ENCODE results near the gene TRIM73. TPM values are rescaled to one million over a fixed set of nuclear protein-coding genes. Genes with fewer than 3 reads are reported as not detected.

Gene TRIM73
- total RNA-seq, 1 experiment from 2014 or later, result 0.82 TPM

Other genes with a start within 250 kb of the TRIM73 start
- 68.9 and 74.6 TPM in 2 replicates for gene POM121C, start 90.7 kb downstream of the TRIM73 start, total RNA-seq (2022)
- not detected in 2 replicates for gene SPDYE5, start 96.7 kb downstream of the TRIM73 start, total RNA-seq (2022)

Measured in Caco-2 (cell line).